Measurements from ENCODE around the gene CLCA1.

DNA sequence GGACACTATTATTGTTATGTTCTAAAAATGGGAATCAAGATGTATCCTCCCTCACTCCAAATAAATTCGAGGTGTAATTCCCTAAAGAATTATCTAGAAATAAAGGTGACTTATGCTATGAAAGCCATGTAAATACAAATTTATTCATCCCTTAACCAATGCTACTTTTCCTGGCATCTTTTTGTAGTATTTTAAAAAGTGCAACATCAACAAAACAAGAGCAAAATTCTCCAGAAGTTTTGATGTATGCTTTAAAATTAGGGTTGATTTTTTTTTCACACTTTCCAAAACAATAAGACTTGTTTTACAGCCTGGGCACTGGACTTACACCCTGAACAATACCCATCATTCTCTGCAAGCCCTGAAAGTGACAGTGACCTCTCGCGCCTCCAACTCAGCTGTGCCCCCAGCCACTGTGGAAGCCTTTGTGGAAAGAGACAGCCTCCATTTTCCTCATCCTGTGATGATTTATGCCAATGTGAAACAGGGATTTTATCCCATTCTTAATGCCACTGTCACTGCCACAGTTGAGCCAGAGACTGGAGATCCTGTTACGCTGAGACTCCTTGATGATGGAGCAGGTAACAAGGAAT lies 21.4 kb upstream of the CLCA1 start:
- TF ChIP-seq, protein P1, sequence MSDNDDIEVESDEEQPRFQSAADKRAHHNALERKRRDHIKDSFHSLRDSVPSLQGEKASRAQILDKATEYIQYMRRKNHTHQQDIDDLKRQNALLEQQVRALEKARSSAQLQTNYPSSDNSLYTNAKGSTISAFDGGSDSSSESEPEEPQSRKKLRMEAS (IDR thresholded peaks at IDR 0.05; ENCODE audit: low read depth, low read length): no peak
- TF ChIP-seq POLR2A (IDR thresholded peaks at IDR 0.05; ENCODE audit: extremely low read depth, insufficient read length): no peak
